HG03520 (cell line): ENCODE measurements around the gene ITGA7.

Experiments
- ATAC-seq: cut with Tn5 transposase; IDR thresholded peaks from one replicate; pipeline ENCODE4 v1.9.1; 2021; ENCODE audit warnings: mild to moderate bottlenecking, moderate library complexity; ENCODE audit not compliant: unreplicated experiment

Gene ITGA7

GRCh38 chr12:55682087-55682796, 25.5 kb downstream of the ITGA7 start:
- ATAC-seq = no peak

GRCh38 chr12:55681142-55682077, 26.3 kb downstream of the ITGA7 start:
- no peak for ATAC-seq

GRCh38 chr12:55679691-55680090, 28.0 kb downstream of the ITGA7 start:
- no peak for ATAC-seq

- ATAC-seq = no peak
Measured at GRCh38 chr12:55676707-55677106, 31.0 kb downstream of the ITGA7 start.

DNA sequence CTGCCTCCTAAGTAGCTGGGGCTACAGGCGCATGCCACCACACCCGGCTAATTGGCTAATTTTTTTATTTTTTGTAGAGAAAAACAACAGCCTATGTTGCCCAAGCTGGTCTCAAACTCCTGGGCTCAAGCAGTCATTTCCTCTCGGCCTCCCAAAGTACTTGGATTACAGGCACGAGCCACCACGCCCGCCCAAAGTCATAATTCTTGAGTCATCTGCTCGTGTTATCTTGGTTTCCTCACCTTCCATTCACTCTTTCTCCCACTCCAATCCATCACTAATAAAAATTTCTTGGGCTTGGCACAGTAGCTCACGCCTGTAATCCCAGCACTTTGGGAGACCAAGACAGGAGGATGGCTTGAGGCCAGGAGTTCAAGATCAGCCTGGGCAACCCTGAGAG, 32.0 kb downstream of the ITGA7 start:
- no peak for ATAC-seq

- peak; percentile 99 for ATAC-seq
Measured at GRCh38 chr12:55673638-55674037, 34.1 kb downstream of the ITGA7 start.

DNA sequence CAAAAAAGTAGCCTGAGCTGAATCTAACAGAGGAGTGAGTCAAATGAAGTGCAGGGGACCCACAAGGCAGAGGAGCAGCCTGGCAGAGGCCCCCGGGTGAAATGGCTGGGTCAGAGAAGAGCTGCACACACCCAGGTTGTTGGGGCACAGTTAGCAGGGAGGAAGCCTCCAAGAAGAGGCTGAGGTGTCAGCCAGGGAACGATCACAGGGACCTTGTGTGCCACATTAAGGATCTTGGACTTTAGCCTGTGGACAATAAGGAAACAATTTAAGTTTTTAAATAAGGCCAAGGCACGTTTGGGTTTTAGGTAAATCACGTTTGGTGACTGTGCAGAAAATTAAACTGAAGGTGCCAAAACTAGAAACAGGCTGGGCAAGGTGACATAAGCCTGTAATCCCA, 36.0 kb downstream of the ITGA7 start:
- no peak for ATAC-seq

DNA sequence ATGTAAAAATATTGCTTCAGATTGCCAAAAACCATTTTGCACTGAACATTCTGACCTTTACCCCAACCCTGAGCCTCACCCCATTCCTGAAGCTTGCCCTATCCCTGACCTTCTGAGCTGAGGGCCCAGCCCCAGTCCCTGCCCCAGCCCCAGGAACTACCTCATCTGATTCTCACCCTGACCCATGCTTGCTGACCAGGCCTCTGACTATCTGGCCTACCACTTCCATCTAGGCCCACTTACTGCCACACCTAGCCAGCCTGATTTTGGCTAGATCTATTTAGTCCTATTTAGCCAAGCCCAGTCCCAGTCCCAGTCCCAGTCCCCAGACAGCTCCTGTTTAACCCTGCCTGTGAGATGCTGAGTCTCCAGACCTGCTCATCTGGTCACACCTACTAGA, 37.4 kb downstream of the ITGA7 start:
- no peak for ATAC-seq

- ATAC-seq = no peak
Measured at GRCh38 chr12:55666508-55666907, 41.2 kb downstream of the ITGA7 start.

DNA sequence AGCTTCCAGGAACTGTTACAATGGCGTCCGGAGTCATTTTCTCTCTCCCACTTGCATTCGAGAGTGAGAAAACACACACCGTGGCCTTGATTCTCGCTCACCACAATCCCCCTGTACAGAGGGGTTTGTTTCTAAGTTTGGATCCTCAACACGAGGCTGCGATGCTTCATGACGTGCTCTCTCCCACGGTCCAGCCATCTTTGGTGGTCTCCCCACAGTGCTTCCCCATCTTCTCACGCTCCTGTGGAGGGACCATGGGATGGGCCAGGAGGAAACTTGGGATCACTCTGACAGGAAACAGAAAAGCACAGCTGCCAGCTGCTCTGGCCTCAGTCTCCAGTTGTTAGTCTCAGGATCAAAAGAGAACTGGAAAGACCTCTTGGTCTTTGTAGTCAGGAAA, 42.9 kb downstream of the ITGA7 start:
- ATAC-seq = no peak

GRCh38 chr12:55663391-55663790, 44.3 kb downstream of the ITGA7 start:
- no peak for ATAC-seq

DNA sequence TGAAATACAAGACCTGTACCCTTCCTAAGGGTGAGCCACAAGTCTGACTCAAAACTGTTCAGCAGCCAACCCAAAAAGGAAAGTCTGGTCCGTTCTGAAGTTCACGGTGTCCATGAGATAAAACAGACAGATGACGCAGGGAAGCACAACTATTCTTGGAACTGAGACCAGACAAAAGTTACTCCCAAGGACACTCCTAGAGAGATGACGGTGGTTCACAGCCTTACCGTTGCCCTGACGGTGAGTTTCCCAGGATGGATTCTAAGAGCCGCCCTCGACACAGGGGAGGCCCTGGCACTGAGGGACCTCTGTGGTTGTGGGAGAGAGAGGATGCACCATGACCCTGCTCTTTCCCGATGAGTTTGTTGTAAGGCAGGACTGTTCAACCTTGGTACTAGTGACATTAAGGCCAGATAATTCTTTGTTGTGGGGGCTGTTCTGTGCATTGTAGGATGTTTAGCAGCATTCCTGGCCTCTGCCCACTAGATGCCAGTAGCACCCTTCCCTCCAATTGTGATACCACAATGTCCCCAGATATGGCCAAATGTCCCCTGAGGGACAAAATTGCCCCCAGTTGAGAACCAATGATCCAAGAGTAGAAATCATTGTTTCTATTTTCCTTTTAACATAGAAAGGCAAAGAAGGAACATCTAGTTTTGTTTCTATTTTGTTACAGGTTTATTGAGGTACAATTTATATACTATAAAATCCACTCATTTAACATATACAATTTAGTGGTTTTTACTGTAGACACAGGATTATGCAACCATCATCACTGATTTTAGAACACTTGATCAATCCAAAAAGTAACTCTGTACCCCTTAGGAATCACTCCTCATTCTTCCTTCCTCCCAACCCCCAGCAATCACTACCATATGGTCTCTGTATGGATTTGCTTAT, 48.0 kb downstream of the ITGA7 start:
- no peak for ATAC-seq

GRCh38 chr12:55658635-55659391, 48.9 kb downstream of the ITGA7 start:
- ATAC-seq = no peak

GRCh38 chr12:55658212-55658611, 49.5 kb downstream of the ITGA7 start:
- ATAC-seq = no peak

GRCh38 chr12:55657212-55657611, 50.5 kb downstream of the ITGA7 start:
- no peak for ATAC-seq

- no peak for ATAC-seq
Measured at GRCh38 chr12:55654511-55655214, 53.0 kb downstream of the ITGA7 start.

GRCh38 chr12:55653031-55653430, 54.7 kb downstream of the ITGA7 start:
- no peak for ATAC-seq

- ATAC-seq = no peak
Measured at GRCh38 chr12:55652352-55652751, 55.4 kb downstream of the ITGA7 start.

DNA sequence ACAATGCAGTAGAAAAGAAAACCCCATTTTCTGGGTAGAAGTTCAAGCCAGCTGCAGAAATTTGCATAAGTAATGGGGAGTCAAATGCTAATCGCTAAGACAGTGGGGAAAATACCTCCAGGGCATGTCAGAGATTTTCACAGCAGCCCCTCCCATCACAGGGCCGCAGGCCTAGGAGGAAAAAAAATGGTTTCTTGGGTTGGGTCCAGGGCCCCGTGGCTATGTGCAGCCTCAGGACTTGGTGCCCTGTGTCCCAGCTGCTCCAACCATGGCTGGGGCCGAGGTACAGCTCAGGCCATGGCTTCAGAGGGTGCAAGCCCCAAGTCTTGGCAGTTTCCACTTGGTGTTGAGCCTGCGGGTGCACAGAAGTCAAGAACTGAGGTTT, 56.4 kb downstream of the ITGA7 start:
- no peak for ATAC-seq
